K562 (cell line): Measurements from ENCODE around the gene MDM4. TPM values are rescaled to one million over a fixed set of nuclear protein-coding genes. Genes with fewer than 3 reads are reported as not detected.
A peak's percentile ranks its signal among the peaks of the same experiment; 100 is the strongest.

Experiments
- ARID1B ChIP-seq: fragments of 450-650 bp; IDR thresholded peaks from 2 replicates; pipeline ENCODE4 v1.6.1; 2016; ENCODE audit warnings: antibody characterized with exemption, mild to moderate bottlenecking, inconsistent platforms
- BCL6 ChIP-seq: fragments of 250-450 bp; sonication (Bioruptor Pico); IDR thresholded peaks from 2 replicates; pipeline ENCODE4 v1.4.0; 2020
- CC2D1A ChIP-seq: fragments of 450-650 bp; IDR thresholded peaks from 2 replicates; pipeline ENCODE4 v1.6.1; 2017; ENCODE audit warnings: mild to moderate bottlenecking
- CREM ChIP-seq: IDR thresholded peaks from 2 replicates; pipeline ENCODE4 v1.6.1; 2014; ENCODE audit warnings: antibody characterized with exemption, low read depth
- CTCFL ChIP-seq: IDR thresholded peaks from 2 replicates; pipeline ENCODE4 v1.6.1; 2011; ENCODE audit warnings: borderline replicate concordance, low read depth, mild to moderate bottlenecking, moderate library complexity, low read length; ENCODE audit not compliant: insufficient read depth, poor library complexity, severe bottlenecking
- FOSL1 ChIP-seq: fragments of 200-800 bp; sonication (Bioruptor generic); conservative IDR thresholded peaks from 2 replicates; pipeline ENCODE4 v1.6.1; 2016; ENCODE audit warnings: missing genetic modification characterization, missing compliant biosample characterization
- KDM4B ChIP-seq, 2 experiments: fragments of 450-650 bp in 1 of 2; sonication (generic) in 1 of 2; IDR thresholded peaks; 2 replicates each; pipeline ENCODE4 v1.6.1; 2016 to 2017; ENCODE audit warnings: borderline replicate concordance in 2 of 2, antibody characterized with exemption in 1 of 2, low read depth in 1 of 2, mild to moderate bottlenecking in 1 of 2
- MECOM ChIP-seq: fragments of 250-450 bp; sonication (Bioruptor Pico); IDR thresholded peaks from 2 replicates; pipeline ENCODE4 v1.8.0; 2022; ENCODE audit warnings: inconsistent platforms
- MEF2D ChIP-seq: conservative IDR thresholded peaks from 2 replicates; pipeline ENCODE4 v1.6.1; 2016; ENCODE audit warnings: low read depth, missing genetic modification characterization, missing compliant biosample characterization
- PHTF2 ChIP-seq: fragments of 250-450 bp; sonication (Bioruptor Pico); IDR thresholded peaks from 2 replicates; pipeline ENCODE4 v1.5.0; 2021; ENCODE audit warnings: mild to moderate bottlenecking
- SIX5 ChIP-seq, 2 experiments: IDR thresholded peaks; 2 replicates each; pipeline ENCODE4 v1.6.1; 2011; ENCODE audit warnings: low read length in 2 of 2, borderline replicate concordance in 1 of 2, low read depth in 1 of 2, mild to moderate bottlenecking in 1 of 2, moderate library complexity in 1 of 2; ENCODE audit not compliant: insufficient read depth in 1 of 2
- STAT6 ChIP-seq: sonication (generic); formaldehyde crosslinking; IDR thresholded peaks from 2 replicates; pipeline ENCODE4 v1.8.1; 2023; ENCODE audit warnings: mild to moderate bottlenecking, missing genetic modification reagents
- TGIF2 ChIP-seq: sonication (generic); formaldehyde crosslinking; IDR thresholded peaks from 2 replicates; pipeline ENCODE4 v1.8.1; 2022; ENCODE audit warnings: mild to moderate bottlenecking, missing genetic modification reagents, moderate library complexity
- THRA ChIP-seq: fragments of 450-650 bp; IDR thresholded peaks from 2 replicates; pipeline ENCODE4 v1.6.1; 2017; ENCODE audit warnings: mild to moderate bottlenecking, moderate library complexity
- TRIM28 ChIP-seq: fragments of 450-650 bp; IDR thresholded peaks from 2 replicates; pipeline ENCODE4 v1.6.1; 2017
- ZBTB11 ChIP-seq, 3 experiments: fragments of 200-800 bp in 1 of 3; fragments of 250-450 bp in 1 of 3; fragments of 450-650 bp in 1 of 3; sonication (Bioruptor Pico) in 1 of 3; sonication (Bioruptor generic) in 1 of 3; formaldehyde crosslinking in 1 of 3; IDR thresholded peaks; 2 replicates each; pipeline versions ENCODE4 v1.6.1 to v1.8.0; 2016 to 2022; ENCODE audit warnings: mild to moderate bottlenecking in 2 of 3, missing genetic modification characterization in 2 of 3, missing compliant biosample characterization in 1 of 3, moderate library complexity in 1 of 3
- polyA plus RNA-seq, 8 experiments: library from polyadenylated mRNA; depleted of rRNA in 4 of 8; stranded (reverse) in 5 of 8; unstranded in 3 of 8; fragments of >200 nt; fragmentation: Nextera tagmentation in 2 of 8; fragmentation: Illumina TruSeq in 1 of 8; extraction: Ambion mirVana in 2 of 8; extraction: Trizol in 1 of 8; gene quantifications; 2 replicates each; pipeline versions ENCODE4 v1.2.1 to v1.2.3, GENCODE V29; 2011 to 2014; ENCODE audit warnings: inconsistent platforms in 1 of 8, missing spikeins in 1 of 8
- total RNA-seq, 7 experiments: library from RNA; depleted of rRNA in 6 of 7; stranded (reverse); fragments of >200 nt in 6 of 7; fragmentation: Illumina TruSeq in 2 of 7; extraction: Trizol in 2 of 7; gene quantifications; 2 replicates each; pipeline versions ENCODE4 v1.2.1 to v1.2.3, GENCODE V29; 2011 to 2021; ENCODE audit warnings: low replicate concordance in 1 of 7

Gene MDM4
- total and polyA plus RNA-seq, 9 of the 15 experiments (the other 6 are each of a cell fraction or from before 2014, with no cell fraction given): 3.3 to 61.7 (median 21.2) TPM

- TF ChIP-seq STAT6 (CRISPR knock-in tag) (no peak), CTCFL (no peak), TRIM28 (peak; percentile 76), BCL6 (CRISPR knock-in tag) (no peak), CC2D1A (0 out of 2 replicates have a peak, but pooled peaks have one; percentile 31), MEF2D (tag) (no peak), ARID1B (peak; percentile 67), KDM4B (IDR thresholded peaks at IDR 0.05; ENCODE audit: borderline replicate concordance in 2 of 2, low read depth in 1 of 2) (no peak), CREM (no peak), MECOM (no peak), PHTF2 (CRISPR knock-in tag) (no peak), FOSL1 (peak; percentile 87), THRA (no peak), ZBTB11 (CRISPR knock-in tag; IDR thresholded peaks at IDR 0.05) (no peak), SIX5 (IDR thresholded peaks at IDR 0.05; ENCODE audit: borderline replicate concordance in 1 of 2, insufficient read depth in 1 of 2, low read depth in 1 of 2, low read length in 2 of 2) (no peak), TGIF2 (CRISPR knock-in tag) (no peak)
These were observed 7.5 kb downstream of the MDM4 start (continued) for GRCh38 chr1:204523605-204524215.
